Esophagus squamous epithelium (tissue), 4 donors: Measurements from ENCODE around the gene RRAS2.
A peak's percentile ranks its signal among the peaks of the same experiment; 100 is the strongest.

Experiments
- CTCF ChIP-seq, 6 experiments: fragments of 450-650 bp in 4 of 6; fragments of 200-600 bp in 2 of 6; sonication (generic) in 2 of 6; IDR thresholded peaks; one replicate each; pipeline ENCODE4 v1.5.1; 2016 to 2019; ENCODE audit warnings: antibody characterized with exemption in 6 of 6, mild to moderate bottlenecking in 4 of 6, moderate library complexity in 4 of 6
- POLR2A ChIP-seq, 4 donors: fragments of 450-650 bp; IDR thresholded peaks; one replicate each; pipeline ENCODE4 v1.6.1; 2017; ENCODE audit warnings: antibody characterized with exemption in 4 of 4, mild to moderate bottlenecking in 4 of 4, moderate library complexity in 3 of 4

GRCh38 chr11:14249121-14249963 is 109.6 kb downstream of the RRAS2 start:
- TF ChIP-seq CTCF (IDR thresholded peaks at IDR 0.05), result peak; percentile 80 to 94 (median 85)
- TF ChIP-seq POLR2A (IDR thresholded peaks at IDR 0.05), result no peak
